ENCODE results near the gene ITPR1.

ITPR1 gene

GRCh38 chr3:4478261-4478660 lies 14.9 kb upstream of the ITPR1 start:
- DNase-seq (ENCODE audit: low read depth in 2 of 2), result no peak

- no peak for DNase-seq (ENCODE audit: low read depth in 2 of 2)
Measured at GRCh38 chr3:4491855-4492207, 1.3 kb upstream of the ITPR1 start.

- DNase-seq (ENCODE audit: low read depth in 2 of 2), result peak; percentile 10 to 15
Measured at GRCh38 chr3:4492208-4493013, 737 bp upstream of the ITPR1 start.

- DNase-seq (ENCODE audit: low read depth in 2 of 2), result no peak
Measured at GRCh38 chr3:4493941-4494894, 1.1 kb downstream of the ITPR1 start.

GRCh38 chr3:4494895-4495264 lies 1.7 kb downstream of the ITPR1 start:
- DNase-seq (ENCODE audit: low read depth in 2 of 2), result no peak

- DNase-seq (ENCODE audit: low read depth in 2 of 2), result no peak
Measured at GRCh38 chr3:4495294-4496086, 2.3 kb downstream of the ITPR1 start.

- no peak for DNase-seq (ENCODE audit: low read depth in 2 of 2)
Measured at GRCh38 chr3:4496087-4496452, 2.9 kb downstream of the ITPR1 start.

- no peak for DNase-seq (ENCODE audit: low read depth in 2 of 2)
Measured at GRCh38 chr3:4497005-4497692, 4.0 kb downstream of the ITPR1 start.

- no peak for DNase-seq (ENCODE audit: low read depth in 2 of 2)
Measured at GRCh38 chr3:4497843-4498324, 4.7 kb downstream of the ITPR1 start.

- no peak for DNase-seq (ENCODE audit: low read depth in 2 of 2)
Measured at GRCh38 chr3:4498446-4498845, 5.3 kb downstream of the ITPR1 start.

- no peak for DNase-seq (ENCODE audit: low read depth in 2 of 2)
Measured at GRCh38 chr3:4501437-4501836, 8.3 kb downstream of the ITPR1 start.

GRCh38 chr3:4501927-4502326 lies 8.8 kb downstream of the ITPR1 start:
- no peak for DNase-seq (ENCODE audit: low read depth in 2 of 2)

GRCh38 chr3:4503050-4503449 lies 9.9 kb downstream of the ITPR1 start:
- DNase-seq (ENCODE audit: low read depth in 2 of 2), result no peak

GRCh38 chr3:4504340-4505261 lies 11.5 kb downstream of the ITPR1 start:
- DNase-seq (ENCODE audit: low read depth in 2 of 2), result no peak

GRCh38 chr3:4505688-4506558 lies 12.8 kb downstream of the ITPR1 start:
- no peak for DNase-seq (ENCODE audit: low read depth in 2 of 2)

GRCh38 chr3:4506559-4507023 lies 13.4 kb downstream of the ITPR1 start:
- no peak for DNase-seq (ENCODE audit: low read depth in 2 of 2)

GRCh38 chr3:4507024-4507596 lies 14.0 kb downstream of the ITPR1 start:
- no peak for DNase-seq (ENCODE audit: low read depth in 2 of 2)

- no peak for DNase-seq (ENCODE audit: low read depth in 2 of 2)
Measured at GRCh38 chr3:4508048-4508981, 15.2 kb downstream of the ITPR1 start.
